ELR (cell line): ENCODE measurements around the gene MAGI2.

Experiments used
- DNase-seq: peaks from one replicate; pipeline ENCODE4 v3.0.0-alpha.2; 2015; ENCODE audit warnings: low read depth

The MAGI2 gene

DNA sequence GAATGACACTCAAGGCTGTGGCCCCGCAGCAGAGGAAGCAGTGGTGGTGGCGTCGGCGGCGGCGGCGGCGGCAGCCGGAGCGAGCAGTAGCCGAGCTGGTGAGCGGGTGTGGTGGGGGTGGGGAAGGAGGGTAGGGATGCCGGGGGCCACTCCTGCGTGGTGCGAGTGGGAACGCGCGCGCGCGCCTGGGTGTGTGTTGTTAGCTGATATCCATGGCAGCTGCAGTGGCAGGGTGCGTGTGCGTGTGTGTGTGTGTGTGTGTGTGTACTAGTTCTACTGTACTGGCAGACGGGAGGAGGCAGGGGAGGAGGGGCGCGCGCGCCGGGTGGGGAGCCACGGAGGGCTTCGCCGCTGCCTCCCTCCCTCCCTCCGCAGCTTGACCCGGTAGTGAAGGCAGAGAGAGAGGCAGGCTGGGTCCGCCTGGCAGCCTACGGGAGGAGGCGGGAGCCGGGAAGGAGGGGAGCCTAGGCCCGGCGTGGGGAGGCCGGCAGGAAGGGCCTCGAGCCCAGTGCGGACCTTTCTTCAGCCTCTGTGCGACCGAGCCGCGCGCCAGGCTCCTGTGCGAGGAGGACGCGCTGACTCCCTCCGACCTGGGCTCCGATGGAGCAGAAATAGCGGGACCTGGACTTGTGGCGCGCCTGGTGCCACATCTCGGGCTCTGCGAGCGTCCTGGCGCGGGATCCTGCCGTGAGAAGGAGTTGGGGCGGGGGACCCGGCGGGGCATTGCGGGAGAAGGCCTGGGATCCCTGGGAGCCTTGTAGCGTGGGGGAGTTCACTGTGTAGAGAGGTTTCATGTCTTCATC lies at the start of gene MAGI2:
MAGI2 (minus strand) TSS at position 110 of the 803 bp plus-strand sequence. CDS start 347 bp downstream, outside the sequence.
- DNase-seq = peak; percentile 71

DNA sequence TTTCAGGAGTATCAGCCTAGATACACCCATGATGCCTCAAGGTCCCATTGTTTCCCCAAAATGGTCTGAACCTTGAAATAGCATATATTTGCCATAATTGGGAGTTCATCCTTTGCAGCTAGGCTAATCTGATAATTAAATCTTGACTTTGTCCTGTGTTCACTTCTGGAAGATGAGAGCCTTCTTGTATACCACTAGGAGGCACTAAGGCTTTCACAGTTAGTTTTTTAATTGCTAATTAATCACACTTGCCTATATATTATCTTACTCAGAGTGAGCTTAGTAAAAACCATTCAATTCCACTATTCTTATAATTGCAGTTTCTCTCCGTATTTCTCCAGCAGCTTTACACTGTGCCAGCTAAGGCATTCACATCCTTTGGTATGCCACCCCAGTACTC lies 48.7 kb upstream of the MAGI2 start:
- DNase-seq = no peak

DNA sequence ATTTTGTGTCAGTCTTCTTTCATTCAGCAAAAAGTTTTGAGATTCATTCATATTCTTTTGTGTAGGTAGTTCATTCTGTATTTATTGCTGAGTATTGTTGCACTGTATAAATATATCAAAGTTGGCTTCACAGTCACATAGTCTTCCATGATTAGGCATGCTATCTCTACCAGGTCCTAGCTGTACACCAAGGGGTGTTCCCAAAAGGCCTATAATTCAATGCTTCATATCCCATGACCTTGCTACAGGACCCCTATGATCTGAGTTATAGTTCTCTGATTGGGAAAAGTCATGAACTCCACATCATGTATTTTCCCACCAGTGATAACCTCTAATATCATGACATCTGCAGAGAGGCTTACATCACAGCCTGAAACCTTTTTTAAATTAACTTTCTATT lies 47.3 kb upstream of the MAGI2 start:
- no peak for DNase-seq

DNA sequence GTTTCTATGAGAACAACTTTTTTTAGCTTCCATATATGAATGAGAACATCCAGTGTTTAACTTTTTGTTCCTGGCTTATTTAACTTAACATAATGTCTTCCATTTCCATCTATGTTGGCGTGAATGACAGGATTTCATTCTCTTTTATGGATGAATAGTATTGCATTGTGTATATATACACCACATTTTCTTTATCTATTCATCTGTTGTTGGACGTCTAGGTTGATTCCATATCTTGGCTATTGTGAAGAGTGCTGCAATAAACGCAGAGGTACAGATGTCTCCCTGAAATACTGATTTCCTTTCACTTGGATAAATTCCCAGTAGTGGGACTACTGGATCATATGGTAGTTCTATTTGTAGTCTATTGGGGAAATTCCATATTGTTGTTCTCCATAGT lies 44.3 kb upstream of the MAGI2 start:
- no peak for DNase-seq

DNA sequence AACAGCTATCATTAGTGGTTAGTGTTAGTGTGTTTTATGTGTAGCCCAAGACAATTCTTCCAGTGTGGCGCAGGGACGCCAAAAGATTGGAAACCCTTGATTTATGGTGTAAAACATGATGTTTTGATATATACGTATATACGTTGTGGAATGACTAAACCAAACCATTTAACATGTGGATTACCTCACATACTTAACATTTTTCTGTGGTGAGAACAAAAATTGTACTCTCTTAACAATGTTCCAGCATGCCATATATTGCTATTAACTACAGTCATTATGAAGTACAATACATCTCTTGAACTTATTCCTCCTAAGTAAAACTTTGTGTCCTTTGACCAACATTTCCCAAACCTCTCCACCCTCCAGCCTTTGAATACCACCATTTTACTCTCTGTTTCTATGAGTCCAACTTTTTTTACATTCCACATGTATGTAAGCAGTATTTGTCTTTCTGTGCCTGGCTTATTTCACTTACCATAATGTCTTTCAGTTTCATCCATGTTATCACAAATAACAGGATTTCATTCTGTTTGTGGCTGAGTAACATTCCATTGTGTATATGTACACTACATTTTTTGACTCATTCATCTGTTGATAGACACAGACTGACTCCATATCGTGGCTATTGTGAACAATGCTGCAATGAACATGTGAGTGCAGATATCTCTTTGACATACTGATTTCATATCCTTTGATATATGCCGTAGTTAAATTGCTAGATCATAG lies 42.2 kb upstream of the MAGI2 start:
- DNase-seq = peak; percentile 87

DNA sequence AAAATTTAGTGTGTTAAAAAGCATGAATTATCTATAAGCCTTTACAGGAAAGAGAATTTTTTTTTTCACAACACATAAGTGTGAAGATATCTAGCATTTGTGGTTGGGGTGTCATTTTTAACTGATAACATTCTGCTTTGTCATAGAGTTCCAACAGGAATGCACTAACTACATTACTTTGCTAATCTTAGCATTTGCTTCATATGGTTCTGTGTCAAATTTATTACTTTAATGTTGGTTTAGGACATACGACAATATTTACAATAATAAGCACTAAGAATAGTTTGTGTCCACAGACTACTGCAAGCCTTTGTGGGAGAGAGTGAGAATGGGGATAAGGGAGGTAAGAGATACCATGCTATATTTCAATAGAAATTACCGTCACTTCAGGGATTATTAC lies 40.6 kb upstream of the MAGI2 start:
- no peak for DNase-seq

DNA sequence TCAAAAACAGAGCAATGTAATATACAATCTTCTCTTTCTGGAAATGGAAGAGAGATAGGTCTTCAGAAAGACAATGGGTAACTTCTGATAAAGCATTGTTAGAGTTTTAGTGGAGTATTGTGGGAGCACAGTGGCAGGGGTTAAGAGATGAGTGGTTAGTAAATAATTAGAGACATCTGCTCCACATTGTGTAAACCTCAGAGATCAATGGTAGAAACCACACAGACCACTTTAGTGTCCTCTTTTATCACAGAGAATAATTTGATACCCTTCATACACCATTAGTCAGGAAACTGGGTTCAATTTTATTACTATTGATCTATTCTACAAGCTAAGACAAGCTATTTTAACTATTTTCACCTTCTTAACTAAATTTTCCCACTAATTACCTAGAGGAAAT lies 35.9 kb upstream of the MAGI2 start:
- no peak for DNase-seq

DNA sequence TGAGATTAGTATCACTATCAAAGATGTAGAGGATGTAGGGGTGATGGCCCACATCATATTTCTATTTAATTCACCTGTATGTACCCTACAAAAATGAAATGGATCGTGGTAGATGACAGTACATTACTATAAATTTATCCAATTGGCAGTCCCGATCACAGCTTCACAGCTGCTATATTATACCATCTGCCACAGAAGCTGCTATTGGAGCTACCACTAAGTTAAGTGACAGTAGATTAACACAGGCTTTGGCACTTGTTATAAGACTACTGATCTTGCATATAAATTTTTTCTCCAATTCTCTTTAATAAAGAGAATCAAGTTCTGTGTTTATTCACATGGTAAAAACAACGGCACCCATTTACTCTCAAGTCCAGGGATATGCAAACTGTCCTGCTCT lies 24.9 kb upstream of the MAGI2 start:
- no peak for DNase-seq

DNA sequence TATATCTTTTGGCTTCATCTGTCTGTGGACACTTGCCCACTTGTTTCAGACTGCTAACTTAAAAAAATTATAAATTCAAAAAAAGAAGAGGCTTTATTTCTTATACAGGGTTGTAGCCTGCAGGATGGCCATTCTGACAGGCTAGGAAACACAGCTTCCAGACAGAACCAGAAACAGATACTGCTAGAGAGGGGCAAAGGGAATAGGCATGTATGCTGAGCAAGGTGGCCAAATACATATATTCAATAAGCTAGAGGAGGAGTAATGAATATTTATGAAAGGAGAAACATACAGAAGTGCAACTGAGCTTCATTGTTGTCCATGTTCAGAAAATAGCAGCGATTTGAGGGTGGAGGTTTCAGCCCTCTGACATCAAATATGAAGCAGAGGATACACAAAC lies 22.0 kb upstream of the MAGI2 start:
- no peak for DNase-seq

DNA sequence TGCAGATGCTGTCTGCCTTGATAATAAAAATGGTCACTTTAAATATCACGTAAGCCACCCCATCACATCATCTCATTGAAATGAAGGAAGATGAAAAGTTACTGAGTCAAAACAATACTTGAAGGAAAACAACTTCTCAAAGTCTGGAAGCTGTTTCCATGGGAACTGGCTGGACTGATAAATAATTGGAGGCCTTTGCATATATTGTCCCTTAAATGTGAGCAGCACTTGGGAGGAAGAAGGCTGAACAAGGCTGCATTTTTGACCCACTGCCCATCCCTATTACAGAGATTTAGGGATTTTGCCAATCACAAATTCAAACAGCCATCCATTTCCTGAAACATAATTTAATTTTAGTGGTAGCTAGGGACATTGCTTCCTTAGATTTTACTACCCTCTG lies 18.2 kb upstream of the MAGI2 start:
- DNase-seq = no peak

DNA sequence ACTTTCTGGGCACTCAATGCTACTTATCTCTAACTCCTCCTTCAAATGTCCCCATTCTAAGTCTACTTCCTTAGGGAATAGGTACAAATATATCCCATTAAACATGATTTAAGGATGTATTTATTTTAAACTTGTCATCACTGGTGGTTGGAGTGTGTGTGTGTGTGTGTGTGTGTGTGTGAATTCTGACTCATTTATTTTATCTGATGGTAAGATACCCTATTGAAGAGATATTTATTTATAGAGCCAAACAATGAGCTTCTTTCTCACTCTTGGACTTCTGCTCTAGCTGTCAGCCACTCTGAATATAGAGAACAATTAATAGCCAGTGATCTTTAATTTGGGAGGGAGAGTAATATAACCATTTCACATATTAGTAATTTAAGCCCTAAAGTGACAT lies 17.8 kb upstream of the MAGI2 start:
- peak; percentile 14 for DNase-seq

DNA sequence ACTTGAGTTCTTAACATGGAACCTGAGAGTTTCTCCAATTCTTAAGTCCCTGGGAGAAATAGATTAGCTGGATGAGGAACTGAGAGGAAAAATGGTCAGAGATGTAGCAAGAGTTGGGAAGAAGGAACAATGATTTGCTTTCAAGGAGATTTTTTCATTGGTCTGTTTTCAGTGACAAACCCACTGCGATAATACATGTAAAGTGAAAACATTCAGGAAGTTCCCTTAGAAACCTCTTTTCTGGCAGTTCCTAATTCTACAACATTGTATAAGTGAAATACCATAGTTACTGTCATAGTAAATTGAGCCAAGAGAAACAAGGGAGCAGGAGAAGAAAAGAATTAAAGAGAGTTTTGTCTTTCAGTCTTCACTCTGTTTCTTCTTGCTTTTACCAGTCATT lies 12.1 kb upstream of the MAGI2 start:
- no peak for DNase-seq

DNA sequence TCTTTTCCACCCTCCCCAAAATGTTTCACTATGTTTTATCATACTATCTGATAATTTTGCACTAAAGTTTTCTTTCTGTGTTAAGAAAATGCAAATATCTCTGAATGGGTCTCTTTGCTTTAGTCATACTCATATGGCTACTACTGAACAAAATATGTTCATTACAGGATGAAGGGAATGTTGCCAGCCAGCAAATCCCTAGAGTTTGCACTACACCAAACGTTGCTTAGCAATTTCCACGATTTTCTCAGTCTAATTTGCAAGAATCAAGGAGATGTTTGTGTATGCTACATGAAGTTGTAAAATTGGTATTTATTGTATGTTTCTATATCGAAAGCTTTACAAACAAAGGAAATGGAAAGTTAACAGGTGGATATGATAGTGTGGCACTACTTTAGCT lies 10.6 kb upstream of the MAGI2 start:
- DNase-seq = no peak

DNA sequence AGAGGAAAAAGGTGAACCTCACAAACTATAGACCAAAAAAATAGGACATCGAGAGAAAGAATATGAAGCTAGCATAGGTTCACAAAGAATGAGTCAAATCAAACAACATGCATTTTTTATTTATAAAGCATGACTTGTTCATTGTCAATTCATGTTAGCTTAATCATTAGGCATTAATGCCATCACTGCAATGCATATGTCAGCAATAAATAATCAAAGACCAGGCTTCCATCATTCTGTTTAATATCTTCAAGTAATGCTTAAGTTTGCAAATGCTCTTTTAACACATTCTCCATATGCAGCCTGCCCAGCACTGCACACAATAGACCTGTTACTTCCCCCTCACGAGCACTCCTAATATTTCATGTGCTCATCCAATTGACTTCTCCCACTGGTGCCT lies 8.9 kb upstream of the MAGI2 start:
- DNase-seq = no peak

DNA sequence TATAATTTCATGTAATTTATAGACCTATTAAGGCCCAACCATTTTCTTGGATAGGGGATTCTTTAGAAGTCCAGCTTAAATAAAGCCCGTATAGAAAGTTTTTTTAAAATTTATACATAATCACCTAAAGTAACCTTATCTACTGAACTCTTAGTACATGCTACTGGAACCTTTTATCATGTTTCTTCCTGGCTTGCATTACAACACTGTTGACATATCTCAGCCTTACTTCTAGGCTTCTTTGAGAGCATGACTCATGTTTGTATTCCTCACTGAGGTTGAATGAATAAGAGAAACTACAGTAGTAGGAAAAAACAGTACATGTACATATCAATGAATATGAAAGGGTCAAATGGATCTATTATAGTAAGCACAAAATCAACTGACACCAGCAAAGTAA lies 8.2 kb upstream of the MAGI2 start:
- peak; percentile 84 for DNase-seq

DNA sequence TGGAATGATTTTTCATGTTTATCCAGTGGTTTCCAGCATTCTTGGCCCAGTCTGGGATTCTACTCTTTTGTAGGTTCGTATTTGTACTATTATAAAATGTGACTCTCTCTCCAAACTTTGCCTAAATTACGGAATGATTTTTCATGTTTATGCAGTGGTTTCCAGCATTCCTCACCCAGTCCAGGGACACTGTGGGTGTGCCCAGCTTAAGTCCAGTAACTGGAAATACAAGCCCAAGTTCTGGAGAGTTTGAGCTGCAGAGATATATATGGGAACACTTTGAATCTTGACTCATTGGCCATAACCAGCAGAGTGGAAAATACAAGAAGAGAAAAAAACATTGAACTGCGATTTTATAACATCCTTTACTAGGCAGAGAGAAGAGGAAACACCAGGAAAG lies 5.9 kb upstream of the MAGI2 start:
- no peak for DNase-seq

DNA sequence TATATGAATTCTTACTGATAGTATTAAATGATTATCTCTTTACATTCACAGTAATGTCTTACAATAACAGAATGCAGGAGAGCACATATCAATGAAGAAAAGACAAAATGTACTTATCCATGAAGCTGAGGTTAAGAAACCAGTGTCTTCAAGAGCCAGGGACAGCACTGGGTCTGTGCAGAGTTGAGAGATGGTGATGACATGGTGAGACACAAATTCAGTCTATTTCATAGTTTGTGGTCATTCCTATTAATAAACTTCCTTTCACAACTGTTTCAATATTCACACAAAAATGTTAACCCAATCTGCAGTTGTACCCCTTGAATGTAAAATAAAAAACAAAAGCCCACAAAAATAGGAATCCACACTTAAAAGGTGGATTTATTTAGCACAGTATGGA lies 5.3 kb upstream of the MAGI2 start:
- DNase-seq = no peak

DNA sequence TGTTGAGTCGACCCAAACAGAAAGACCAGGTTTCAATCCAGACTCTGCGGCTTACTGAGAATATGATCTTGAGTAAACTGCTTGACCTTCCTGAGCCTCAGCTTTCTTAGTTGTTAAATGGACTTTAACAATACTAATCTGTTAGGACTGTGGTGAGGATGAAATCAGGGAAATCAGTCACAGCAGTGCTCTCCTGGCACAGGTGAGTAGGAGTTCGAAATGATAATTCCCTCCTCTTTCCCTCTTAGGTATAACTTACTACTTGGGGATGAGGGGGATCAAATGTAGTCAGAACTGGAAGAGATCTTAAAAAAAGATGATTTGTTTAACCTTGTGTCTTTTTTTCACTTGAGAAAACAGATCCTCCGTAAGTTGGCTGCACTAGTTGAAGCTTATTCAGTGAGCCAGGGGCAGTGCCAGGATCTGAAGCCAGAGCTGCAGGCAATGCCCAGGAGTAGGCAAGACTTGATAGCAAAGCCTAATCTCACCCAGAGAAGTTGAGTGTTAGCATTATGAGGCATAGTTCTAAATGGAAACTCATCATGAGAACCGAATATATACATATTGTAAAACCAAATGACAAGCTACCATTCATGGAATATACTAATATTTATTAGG lies 1.8 kb upstream of the MAGI2 start:
- no peak for DNase-seq

DNA sequence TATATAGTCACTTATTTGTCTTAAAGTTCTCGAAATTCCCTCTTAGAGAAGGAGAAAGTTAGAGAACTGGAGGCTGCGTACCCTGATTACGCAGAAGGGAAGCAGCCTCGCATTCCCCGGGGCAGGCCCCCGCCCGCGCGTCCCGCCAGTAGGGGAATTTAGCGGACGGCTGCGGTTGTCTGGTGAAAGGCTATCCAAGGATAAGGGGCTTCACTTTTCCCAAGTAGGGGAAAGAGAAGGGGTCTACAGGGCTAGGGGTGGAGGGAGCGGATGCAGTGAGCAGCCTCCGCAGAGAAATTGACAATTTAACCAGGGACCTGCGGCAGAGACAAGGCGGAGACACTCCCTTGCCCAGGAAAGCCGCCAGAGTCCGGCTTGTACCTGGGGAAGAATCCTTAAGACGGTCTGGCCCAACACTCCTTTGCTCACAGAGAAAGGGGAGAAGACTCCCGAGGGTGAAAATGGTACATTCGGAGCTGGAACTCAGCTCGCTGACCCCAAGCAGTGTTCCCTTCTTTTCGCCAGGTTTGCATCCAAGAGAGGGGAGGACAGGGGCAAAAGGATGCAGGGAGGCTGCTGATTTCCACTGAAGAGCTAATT lies 994 bp upstream of the MAGI2 start:
- peak; percentile 63 for DNase-seq

DNA sequence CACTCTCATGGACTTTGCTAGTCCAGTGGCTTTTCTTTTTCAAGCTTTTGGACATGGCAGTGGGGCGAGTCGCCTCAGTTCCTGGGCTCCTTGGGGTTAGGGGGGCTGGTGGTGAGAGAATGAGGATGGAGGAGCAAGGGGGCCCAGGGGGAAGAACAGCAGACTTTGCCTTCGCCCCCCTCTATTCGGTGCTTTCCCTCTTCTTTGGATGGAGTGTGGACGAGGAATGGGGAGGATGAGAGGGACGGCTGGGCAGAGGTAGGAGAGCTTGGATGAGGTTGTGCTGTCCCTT lies 255 bp downstream of the MAGI2 start:
- DNase-seq = peak; percentile 10

DNA sequence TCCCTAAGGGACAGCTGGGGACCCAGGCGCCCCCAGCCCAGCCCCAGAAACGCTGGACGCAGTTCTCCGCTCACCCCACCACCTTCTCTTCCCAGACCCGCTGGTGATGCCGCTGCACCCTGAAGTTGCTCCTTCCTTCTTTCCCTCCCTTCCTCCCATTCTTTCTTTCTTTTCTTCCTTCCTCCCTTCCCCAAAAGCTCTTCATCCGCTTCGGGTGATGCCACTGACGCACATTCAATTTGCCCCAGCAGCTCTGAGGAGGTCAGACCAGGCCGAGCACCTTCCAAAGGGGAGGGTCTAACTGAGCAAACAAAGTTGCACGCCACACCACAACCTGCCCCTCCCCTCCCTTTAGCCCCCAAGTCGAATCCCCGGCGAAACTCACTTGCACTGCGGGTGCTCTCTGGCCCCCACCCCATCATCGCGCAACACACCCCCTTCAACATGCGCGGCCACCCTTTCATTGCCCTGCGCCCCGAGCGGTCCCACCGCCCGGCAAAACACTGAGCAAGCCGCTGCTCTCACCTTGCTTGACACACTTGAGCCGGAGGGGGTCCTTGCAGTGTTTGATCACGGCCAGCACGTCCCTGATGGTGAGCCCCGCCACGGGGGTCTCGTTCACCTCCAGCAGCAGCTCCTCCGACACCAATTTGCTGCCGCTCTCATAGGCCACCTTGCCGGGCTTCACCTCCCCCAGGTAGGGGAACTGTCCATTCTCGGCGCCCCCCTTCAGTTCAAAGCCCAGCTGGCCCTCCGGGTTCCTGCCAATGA lies 787 bp downstream of the MAGI2 start:
- peak; percentile 49 for DNase-seq

DNA sequence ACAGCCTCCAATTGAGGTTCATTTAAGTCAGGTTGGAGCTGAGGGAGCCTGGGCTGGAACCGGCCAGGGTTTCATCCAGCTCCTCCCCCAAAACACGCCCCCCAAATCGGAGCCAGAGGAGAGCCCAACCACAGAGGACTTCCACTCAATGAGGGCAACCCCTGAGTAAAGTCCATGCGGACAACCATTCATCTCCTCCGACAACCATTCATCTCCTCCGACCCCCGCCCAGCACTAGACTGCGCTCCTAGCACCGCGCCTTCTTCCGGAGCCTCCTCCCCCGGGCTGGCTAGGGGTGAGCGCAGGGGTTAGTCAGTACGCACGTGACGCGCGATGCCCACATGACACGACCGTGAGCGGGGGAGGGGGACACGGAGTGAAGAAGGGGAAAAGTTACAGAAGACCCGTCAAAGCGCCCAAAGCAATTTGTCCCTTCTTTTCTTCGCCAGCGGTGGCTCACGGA lies 1.4 kb downstream of the MAGI2 start:
- DNase-seq = peak; percentile 91
